ENCODE measurements around the gene ETNPPL.

GRCh38 chr4:108763986-108764385 is 1.1 kb upstream of the ETNPPL start:
- no peak for TF ChIP-seq CTCF (IDR thresholded peaks at IDR 0.05 in 4 of 5, conservative IDR thresholded peaks at IDR 0.05 in 1 of 5)
- TF ChIP-seq POLR2A (IDR thresholded peaks at IDR 0.05) = no peak
